Fibroblast of villous mesenchyme (primary cell): ENCODE results near the gene FHL2. TPM values are rescaled to one million over a fixed set of nuclear protein-coding genes. Genes with fewer than 3 reads are reported as not detected.

Experiments used
- DNase-seq: peaks from one replicate; pipeline ENCODE4 v3.0.0-alpha.2; 2010; ENCODE audit warnings: low read depth
- H3K4me3 ChIP-seq: 2 replicates; pipeline ENCODE4 v1.5.1; 2011; ENCODE audit warnings: low read depth, mild to moderate bottlenecking, low read length
- total RNA-seq: library from RNA; depleted of rRNA; stranded (reverse); fragments of >200 nt; gene quantifications from 2 replicates; pipeline ENCODE4 v1.2.3, GENCODE V29; 2012
- TF ChIP-seq, protein P1 (sequence below): IDR thresholded peaks from 2 replicates; pipeline ENCODE4 v1.5.1; 2012; ENCODE audit warnings: low read depth, mild to moderate bottlenecking, low read length; ENCODE audit not compliant: insufficient read depth

FHL2 gene
- total RNA-seq, 1 donor: 343 TPM

DNA sequence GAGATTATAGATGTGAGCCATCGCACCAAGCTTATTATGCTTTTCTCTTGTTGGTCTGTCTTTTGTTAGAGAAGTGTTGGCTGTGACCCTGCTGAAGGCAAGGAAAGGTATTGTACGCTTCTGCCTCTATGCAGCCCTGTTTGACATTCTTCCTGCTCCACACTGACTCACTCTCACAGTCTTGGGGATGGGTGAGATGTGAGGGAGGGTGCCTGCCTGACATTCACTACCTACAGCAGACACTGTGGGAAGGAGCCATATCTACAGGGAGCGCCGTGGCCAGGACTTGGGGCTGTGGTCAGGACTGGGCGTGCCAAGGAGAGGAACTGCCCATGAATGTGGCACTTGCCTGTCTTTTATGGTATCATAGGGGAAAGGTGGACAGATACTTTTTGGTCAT lies 43.9 kb upstream of the FHL2 start:
- DNase-seq: no peak

DNA sequence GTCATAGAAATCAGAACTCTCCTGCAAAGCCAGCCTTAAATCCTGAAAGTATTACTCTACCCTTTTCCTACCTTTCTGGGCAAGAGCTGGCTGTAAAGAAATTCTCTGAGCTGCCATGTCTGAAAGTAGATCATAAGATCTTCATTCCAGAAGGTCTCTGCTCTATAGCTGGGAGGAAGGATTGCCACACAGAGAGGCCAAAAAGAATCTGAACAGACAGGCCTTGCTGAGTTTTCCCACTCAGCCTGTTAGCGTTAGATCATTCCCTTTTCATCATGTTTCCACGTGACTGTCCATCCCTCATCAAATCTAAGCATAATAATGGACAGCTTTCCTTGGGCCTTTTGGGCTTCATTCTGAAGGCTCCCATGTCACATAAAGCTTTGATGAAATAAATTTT lies 43.2 kb upstream of the FHL2 start:
- DNase-seq: no peak
- TF ChIP-seq, protein P1, sequence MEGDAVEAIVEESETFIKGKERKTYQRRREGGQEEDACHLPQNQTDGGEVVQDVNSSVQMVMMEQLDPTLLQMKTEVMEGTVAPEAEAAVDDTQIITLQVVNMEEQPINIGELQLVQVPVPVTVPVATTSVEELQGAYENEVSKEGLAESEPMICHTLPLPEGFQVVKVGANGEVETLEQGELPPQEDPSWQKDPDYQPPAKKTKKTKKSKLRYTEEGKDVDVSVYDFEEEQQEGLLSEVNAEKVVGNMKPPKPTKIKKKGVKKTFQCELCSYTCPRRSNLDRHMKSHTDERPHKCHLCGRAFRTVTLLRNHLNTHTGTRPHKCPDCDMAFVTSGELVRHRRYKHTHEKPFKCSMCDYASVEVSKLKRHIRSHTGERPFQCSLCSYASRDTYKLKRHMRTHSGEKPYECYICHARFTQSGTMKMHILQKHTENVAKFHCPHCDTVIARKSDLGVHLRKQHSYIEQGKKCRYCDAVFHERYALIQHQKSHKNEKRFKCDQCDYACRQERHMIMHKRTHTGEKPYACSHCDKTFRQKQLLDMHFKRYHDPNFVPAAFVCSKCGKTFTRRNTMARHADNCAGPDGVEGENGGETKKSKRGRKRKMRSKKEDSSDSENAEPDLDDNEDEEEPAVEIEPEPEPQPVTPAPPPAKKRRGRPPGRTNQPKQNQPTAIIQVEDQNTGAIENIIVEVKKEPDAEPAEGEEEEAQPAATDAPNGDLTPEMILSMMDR: no peak

More for the DNA sequence above, 43.9 kb upstream of the FHL2 start:
- H3K4me3 ChIP-seq: no peak overlapping the region
- TF ChIP-seq, protein P1: no peak

GRCh38 chr2:105439141-105439540 lies 40.3 kb upstream of the FHL2 start:
- TF ChIP-seq, protein P1: no peak
- DNase-seq: no peak
- no peak overlapping the region for H3K4me3 ChIP-seq

More for the DNA sequence above, 43.2 kb upstream of the FHL2 start:
- no peak overlapping the region for H3K4me3 ChIP-seq

GRCh38 chr2:105438104-105438929 lies 39.5 kb upstream of the FHL2 start:
- TF ChIP-seq, protein P1: no peak
- DNase-seq: peak; percentile 97
- peak overlapping the region; percentile 61 for H3K4me3 ChIP-seq

- H3K4me3 ChIP-seq: peak overlapping the region; percentile 61
- DNase-seq: peak; percentile 97
- TF ChIP-seq, protein P1: no peak
Observed at GRCh38 chr2:105437708-105438103, 38.9 kb upstream of the FHL2 start.

DNA sequence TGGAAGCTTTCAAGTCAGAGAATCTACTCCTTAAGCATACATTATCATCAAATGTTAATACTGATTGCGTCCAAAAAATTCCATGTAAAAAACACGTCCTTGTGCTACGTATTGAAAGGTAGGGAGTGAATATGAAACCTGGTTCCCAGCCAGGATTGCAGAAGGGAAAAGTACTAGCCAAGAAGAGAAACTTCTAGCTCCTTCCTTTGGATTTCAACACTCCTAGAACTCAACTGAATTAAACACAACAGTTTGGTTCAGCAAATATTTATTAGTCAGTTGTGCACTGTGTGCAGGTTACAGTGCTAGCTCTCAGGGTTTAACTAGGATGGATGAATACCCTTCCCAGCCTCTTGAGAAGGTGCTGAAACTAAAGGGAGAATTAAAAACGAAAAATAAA lies 33.9 kb upstream of the FHL2 start:
- H3K4me3 ChIP-seq: no peak overlapping the region
- peak; percentile 86 for DNase-seq
- TF ChIP-seq, protein P1: no peak

- H3K4me3 ChIP-seq: no peak overlapping the region
- DNase-seq: no peak
- TF ChIP-seq, protein P1: no peak
Observed at GRCh38 chr2:105432044-105432399, 33.2 kb upstream of the FHL2 start.
